AG09309 (cell line): ENCODE results near the gene MCF2L2.

Experiments
- DNase-seq: peaks from one replicate; pipeline ENCODE4 v3.0.0-alpha.2; 2010; ENCODE audit warnings: low read depth
- H3K4me3 ChIP-seq: 2 replicates; pipeline ENCODE4 v1.5.1; 2011; ENCODE audit warnings: mild to moderate bottlenecking, low read depth, low read length, moderate library complexity; ENCODE audit not compliant: control insufficient read depth
- TF ChIP-seq, protein P1 (sequence below): IDR thresholded peaks from 2 replicates; pipeline ENCODE4 v1.5.1; 2011; ENCODE audit warnings: mild to moderate bottlenecking, low read depth, low read length, inconsistent platforms; ENCODE audit not compliant: insufficient read depth, control insufficient read depth; ENCODE audit errors: missing control alignments

MCF2L2 gene

DNA sequence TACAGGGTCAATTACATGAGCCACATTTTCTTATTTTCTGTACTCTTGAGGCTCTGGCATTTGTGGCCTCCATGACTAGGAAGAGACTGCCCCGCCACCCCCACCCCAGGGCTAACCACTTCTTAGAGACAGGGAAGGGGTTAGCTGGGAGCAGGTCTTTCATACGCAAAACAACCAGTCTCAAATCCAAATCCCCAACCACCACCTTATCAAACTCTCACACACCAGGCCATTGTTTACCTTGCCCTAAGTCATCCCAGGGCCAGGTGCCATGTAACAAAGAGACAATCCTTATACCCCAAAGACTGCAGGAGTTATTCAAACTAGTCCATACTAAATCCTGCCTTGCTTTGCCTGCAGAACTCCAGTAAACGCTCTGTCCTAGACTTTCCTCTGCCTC is 97.5 kb downstream of the MCF2L2 start:
- no peak for DNase-seq

DNA sequence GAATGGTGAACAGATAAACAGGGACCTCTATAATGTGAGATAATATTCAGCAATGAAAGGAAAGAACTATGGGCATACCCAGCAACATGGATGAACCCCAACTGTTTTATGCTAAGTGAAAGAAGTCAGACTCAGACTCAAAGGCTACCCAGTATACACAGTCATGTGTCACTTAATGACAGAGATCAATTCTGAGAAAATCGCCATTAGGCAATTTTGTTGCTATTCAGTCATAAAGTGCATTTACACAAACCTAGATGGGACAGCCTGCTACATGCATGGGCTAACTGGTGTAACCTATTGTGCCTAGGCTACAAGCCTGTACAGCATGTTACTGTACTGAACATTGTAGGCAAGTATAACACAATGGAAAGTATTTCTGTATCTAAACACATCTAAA is 98.9 kb downstream of the MCF2L2 start:
- DNase-seq: no peak
- H3K4me3 ChIP-seq: no peak overlapping the region
- TF ChIP-seq, protein P1, sequence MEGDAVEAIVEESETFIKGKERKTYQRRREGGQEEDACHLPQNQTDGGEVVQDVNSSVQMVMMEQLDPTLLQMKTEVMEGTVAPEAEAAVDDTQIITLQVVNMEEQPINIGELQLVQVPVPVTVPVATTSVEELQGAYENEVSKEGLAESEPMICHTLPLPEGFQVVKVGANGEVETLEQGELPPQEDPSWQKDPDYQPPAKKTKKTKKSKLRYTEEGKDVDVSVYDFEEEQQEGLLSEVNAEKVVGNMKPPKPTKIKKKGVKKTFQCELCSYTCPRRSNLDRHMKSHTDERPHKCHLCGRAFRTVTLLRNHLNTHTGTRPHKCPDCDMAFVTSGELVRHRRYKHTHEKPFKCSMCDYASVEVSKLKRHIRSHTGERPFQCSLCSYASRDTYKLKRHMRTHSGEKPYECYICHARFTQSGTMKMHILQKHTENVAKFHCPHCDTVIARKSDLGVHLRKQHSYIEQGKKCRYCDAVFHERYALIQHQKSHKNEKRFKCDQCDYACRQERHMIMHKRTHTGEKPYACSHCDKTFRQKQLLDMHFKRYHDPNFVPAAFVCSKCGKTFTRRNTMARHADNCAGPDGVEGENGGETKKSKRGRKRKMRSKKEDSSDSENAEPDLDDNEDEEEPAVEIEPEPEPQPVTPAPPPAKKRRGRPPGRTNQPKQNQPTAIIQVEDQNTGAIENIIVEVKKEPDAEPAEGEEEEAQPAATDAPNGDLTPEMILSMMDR: no peak

More for the DNA sequence above, 97.5 kb downstream of the MCF2L2 start:
- H3K4me3 ChIP-seq: no peak overlapping the region
- TF ChIP-seq, protein P1: no peak

DNA sequence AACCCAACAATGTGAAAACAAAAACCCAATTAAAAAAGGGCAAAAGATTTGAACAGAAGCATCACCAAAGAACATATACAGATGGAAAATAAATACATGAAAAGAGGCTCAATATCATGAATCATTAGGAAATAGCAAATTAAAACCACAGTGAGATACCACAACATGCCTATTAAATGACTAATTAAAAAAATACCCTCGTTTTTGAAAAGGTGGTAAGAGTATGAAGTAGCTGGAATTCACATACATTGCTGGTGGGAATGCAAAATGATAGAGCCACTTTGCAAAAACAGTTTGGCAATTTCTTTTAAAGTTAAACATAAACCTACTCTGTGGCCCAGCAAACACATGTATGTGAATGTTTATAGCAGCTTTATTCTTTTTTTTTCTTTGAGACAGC is 99.6 kb downstream of the MCF2L2 start:
- TF ChIP-seq, protein P1: no peak
- DNase-seq: no peak

DNA sequence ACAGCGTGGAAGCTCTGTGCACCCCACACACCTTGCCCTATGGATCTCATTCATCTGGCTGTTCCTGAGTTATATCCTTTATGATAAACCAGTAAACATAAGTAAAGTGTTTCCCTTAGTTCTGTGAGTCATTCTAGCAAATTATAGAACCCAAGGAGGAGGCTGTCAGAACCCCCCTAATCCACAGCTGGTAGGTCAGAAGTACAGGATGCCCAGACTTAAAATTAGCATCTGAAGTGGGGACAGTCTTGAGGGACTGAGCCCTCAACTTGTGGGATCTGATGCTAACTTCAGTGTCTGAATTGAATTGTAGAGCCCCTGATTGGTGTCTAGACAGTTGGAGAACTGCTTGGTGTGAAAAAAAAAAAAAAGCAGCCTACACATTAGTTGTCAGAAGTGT is 100.3 kb downstream of the MCF2L2 start:
- no peak overlapping the region for H3K4me3 ChIP-seq
- DNase-seq: no peak
- TF ChIP-seq, protein P1: no peak

More for the DNA sequence above, 99.6 kb downstream of the MCF2L2 start:
- H3K4me3 ChIP-seq: no peak overlapping the region

DNA sequence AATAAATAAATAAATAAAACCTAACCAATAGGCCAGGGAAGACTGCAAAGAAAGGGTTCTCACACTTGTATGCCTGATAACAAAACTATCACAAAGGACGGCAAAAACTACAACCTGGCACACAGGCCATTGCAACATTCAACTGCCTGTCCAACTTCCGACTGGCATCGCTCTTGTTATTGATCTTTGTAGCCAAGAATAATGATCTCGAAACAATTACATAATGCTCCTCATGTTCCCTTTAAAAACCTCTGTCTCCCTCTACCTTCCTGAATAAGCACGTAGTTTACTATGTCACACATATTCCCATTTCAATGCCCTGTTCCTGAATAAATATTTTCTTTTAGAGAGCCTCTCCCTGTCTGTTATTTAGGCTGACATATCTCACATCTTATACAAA is 101.1 kb downstream of the MCF2L2 start:
- DNase-seq: no peak
- TF ChIP-seq, protein P1: no peak
- H3K4me3 ChIP-seq: no peak overlapping the region

DNA sequence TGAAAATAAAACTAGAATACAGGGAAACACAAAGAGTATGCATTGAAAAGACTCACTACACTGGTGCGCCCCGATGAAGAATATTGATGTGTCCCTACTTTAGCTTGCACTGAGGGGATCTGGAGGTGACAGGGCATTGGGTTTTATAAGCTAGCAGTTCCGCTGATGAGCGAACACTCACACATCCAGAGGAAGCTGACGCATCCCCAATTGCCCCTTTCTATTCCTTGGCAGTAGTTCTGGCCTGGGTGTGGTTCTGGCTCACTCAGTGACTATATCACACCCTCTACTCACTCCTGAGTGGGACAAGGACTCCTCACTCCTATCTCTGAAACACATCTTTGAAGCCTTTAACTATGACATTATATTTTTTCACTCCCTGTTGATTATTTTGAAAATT is 104.3 kb downstream of the MCF2L2 start:
- no peak for DNase-seq
- no peak overlapping the region for H3K4me3 ChIP-seq
- TF ChIP-seq, protein P1: no peak

DNA sequence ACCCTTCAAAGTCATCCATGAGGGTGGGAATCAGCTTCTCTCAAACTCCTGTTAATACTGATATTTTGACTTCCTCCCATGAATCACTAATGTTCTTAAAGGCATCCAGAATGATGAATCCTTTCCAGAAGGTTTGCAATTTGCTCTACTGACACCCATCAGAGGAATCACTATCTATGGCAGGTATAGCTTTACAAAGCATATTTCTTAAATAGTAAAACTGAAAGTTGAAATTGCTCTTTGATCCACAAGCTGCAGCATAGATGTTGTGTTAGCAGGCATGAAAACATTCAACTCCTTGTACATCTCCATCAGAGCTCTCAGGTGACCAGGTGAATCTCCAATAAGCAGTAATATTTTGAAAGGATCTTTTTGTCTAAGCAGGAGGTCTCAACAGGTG is 109.0 kb downstream of the MCF2L2 start:
- DNase-seq: no peak
- TF ChIP-seq, protein P1: no peak
- no peak overlapping the region for H3K4me3 ChIP-seq
